Measurements from ENCODE around the gene GBE1. TPM values are rescaled to one million over a fixed set of nuclear protein-coding genes. Genes with fewer than 3 reads are reported as not detected.

The GBE1 gene
- total and polyA plus RNA-seq, 9 of the 15 experiments (the other 6 are each of a cell fraction or from before 2014, with no cell fraction given) = 7.9 to 25.6 (median 13.1) TPM

- no peak for DNase-seq (ENCODE audit: extremely low read depth in 1 of 4, low spot score in 3 of 4)
- H4K20me1 ChIP-seq (replicated peaks; ENCODE audit: control insufficient read depth, insufficient read depth, low read length) = no peaks in the 10 kb centered on the region
- intact Hi-C loops (cut with micrococcal nuclease) = no loop called here
- H2AFZ ChIP-seq (ENCODE audit: low read depth, low read length) = no peak overlapping the region
- no peak for ATAC-seq
- FAIRE-seq = no peak
- in situ Hi-C loops (cut with MboI) = no loop called here
- no peak overlapping the region for H3K4me3 ChIP-seq
- H3K36me3 ChIP-seq (ENCODE audit: control insufficient read depth, insufficient read depth, low read length) = 0 out of 3 replicates have a peak, but pooled peaks cover 6% of the 10 kb centered on the region
- H3K27ac ChIP-seq (ENCODE audit: extremely low read depth, low read depth, low read length) = no peak overlapping the region
- no peaks in the 10 kb centered on the region for H3K9me1 ChIP-seq (ENCODE audit: control insufficient read depth, insufficient read depth, low read length)
- POLR2A ChIA-PET = no interaction called here
- H3K79me2 ChIP-seq (ENCODE audit: control insufficient read depth, insufficient read depth, low read length) = no peaks in the 10 kb centered on the region
- 40% methylated on average over 3 of the region's 4 CpGs for WGBS (ENCODE audit: insufficient coverage, low coverage, missing lambda C conversion rate)
- no peaks in the 10 kb centered on the region for H3K27me3 ChIP-seq (ENCODE audit: control insufficient read depth in 2 of 2, insufficient read depth in 2 of 2, low read length in 2 of 2)
- no peak overlapping the region for H3K4me2 ChIP-seq (ENCODE audit: insufficient read depth, low read length)
- no peaks in the 10 kb centered on the region for H3K9me3 ChIP-seq (replicated peaks; ENCODE audit: control insufficient read depth, insufficient read depth, low read depth, low read length)
- BruUV-seq (replicated peaks) = no TSS peak
- H3K9ac ChIP-seq (ENCODE audit: insufficient read depth in 1 of 2, low read depth in 2 of 2, low read length in 2 of 2) = no peak overlapping the region
- CTCF ChIA-PET (ENCODE audit: low intra/inter-chr PET ratio) = no interaction called here
- TF ChIP-seq EP300 (IDR thresholded peaks at IDR 0.05; ENCODE audit: low read length) (no peak), NFXL1 (CRISPR knock-in tag; IDR thresholded peaks at IDR 0.05) (no peak), PML (IDR thresholded peaks at IDR 0.05; ENCODE audit: low read length) (no peak), DDX20 (tag; IDR thresholded peaks at IDR 0.05; ENCODE audit: low read depth) (no peak), EWSR1 (IDR thresholded peaks at IDR 0.05; ENCODE audit: borderline replicate concordance, low read depth, partially characterized antibody) (no peak), ARNT (IDR thresholded peaks at IDR 0.05) (no peak), ZNF696 (CRISPR knock-in tag; conservative IDR thresholded peaks at IDR 0.05) (no peak), C11orf30 (IDR thresholded peaks at IDR 0.05; ENCODE audit: low read depth) (no peak), E2F8 (IDR thresholded peaks at IDR 0.05; ENCODE audit: low read depth, partially characterized antibody) (no peak), ZNF263 (CRISPR knock-in tag; IDR thresholded peaks at IDR 0.05; ENCODE audit: borderline replicate concordance) (no peak), TAF9B (IDR thresholded peaks at IDR 0.05; ENCODE audit: partially characterized antibody) (no peak), KLF13 (tag; IDR thresholded peaks at IDR 0.05; ENCODE audit: borderline replicate concordance, low read depth) (no peak), GABPB2 (CRISPR knock-in tag; conservative IDR thresholded peaks at IDR 0.05) (no peak), TAF7 (tag; IDR thresholded peaks at IDR 0.05) (no peak), SNRNP70 (optimal IDR thresholded peaks at IDR 0.05; ENCODE audit: low read depth, low read length) (no peak), E2F4 (CRISPR knock-in tag; IDR thresholded peaks at IDR 0.05; ENCODE audit: low read depth) (no peak), DIDO1 (tag; IDR thresholded peaks at IDR 0.05; ENCODE audit: low read depth) (no peak)
- no peaks in the 10 kb centered on the region for H3K4me1 ChIP-seq (replicated peaks in 1 of 2; ENCODE audit: control insufficient read depth in 2 of 2, insufficient read depth in 2 of 2, low read length in 2 of 2)
These were observed 231.1 kb downstream of the GBE1 start for GRCh38 chr3:81530180-81530939.
